GM15510 (cell line): ENCODE measurements around the gene MMP13.

ENCODE experiments used
- POLR2A ChIP-seq: IDR thresholded peaks from 3 replicates; pipeline ENCODE4 v1.6.1; 2011; ENCODE audit warnings: borderline replicate concordance; ENCODE audit not compliant: insufficient read length; ENCODE audit errors: extremely low read depth

Gene MMP13

DNA sequence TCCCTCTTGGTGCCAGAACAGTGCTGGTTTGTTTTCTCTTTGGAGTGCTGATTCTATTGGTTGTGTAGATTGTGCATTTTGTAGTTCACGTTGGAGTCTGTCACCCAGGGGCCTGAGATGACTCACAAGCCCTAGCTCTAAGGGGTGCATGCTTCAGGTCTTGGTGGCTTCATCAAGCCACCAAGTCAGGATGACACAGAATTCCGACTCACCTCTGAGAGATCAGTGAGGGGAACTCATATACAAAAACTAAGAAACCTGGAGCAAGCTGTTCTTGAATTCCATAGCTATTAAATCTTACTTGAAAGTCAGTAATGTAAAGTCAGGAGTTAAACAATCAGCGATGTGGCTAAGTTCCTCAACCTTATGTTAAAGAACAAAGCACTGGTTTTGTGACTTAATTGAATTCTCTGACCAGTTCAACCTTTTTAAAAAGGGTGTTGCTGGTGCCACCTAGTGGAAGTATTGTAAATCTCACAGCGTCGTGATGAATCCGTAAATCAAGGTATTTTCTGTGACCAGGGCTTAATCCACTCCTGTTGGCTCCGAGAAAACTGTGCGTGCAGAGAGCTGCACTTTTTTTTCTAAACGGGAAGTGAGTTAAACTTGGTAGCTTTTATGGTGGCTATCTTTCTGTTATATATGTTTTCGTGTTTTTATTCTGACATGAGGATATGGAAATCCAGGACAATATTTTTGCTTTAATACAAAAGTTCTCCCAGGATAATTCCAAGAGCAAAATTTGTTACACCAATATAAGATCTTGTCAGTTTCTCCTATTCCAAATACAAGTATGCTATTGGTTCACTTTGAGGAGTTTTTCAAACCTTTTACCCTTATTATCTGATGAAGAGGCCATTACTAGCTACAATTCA lies 14.6 kb downstream of the MMP13 start:
- no peak for TF ChIP-seq POLR2A

DNA sequence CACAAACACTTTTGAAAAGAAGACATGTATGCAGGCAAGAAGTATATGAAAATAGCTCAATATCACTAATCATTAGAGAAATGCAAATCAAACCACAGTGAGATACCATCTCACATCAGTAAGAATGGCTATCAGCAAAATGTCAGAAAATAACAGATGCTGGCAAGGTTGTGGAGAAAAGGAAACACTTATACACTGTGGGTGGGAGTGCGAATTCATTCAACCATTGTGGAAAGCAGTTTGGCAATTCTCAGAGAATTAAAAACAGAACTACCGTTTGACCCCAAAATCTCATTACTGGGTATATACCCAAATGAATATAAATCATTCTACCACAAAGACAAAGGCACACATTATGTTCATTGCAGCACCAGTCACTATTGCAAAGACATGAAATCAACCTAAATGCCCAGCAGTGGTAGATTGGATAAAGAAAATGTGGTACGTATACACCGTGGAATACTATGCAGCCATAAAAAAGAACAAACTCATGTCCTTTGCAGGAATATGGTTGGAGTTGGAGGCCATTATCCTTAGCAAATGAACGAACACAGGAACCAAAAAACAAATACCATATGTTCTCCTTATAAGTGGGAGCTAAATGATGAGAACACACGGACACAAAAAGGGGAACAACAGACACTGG lies 18.5 kb downstream of the MMP13 start:
- no peak for TF ChIP-seq POLR2A

DNA sequence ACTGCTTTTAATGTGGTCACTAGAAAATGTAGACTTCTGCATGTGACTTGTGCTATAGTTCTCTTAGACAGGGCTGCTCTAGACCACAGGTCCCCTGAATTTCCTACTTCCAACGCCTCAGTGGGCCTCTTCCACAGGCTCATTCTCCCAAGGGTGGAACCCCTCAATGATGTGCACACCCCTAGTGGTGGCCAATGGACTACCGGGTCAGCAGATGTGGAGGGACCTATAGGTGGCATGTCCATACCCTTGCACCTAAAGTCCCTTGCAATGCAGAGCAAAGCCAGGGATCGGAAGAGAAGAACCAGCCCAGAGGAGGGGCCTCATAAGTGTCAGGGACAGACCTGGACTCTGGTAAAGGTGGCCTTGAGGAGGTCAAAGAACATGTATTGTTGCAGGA lies 20.0 kb downstream of the MMP13 start:
- no peak for TF ChIP-seq POLR2A

DNA sequence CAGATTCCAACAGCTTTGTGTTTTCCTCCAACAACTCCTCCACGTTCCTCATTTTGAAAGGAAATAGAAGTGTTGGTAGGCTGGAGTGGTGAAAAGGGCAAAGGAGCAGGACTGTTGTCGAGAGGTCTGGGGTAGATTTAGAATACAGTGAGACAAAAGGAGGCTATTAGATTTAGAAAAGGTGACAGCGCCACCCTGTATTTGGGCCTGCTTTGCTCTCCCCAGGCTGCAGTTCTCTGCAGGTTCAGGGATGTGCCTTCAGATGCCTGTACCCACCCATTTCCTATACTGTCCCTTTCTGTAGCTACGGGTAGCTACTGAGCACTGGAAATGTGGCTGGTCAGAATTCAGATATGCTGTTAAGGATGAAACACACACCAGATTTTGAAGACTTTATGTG lies 20.8 kb downstream of the MMP13 start:
- no peak for TF ChIP-seq POLR2A

DNA sequence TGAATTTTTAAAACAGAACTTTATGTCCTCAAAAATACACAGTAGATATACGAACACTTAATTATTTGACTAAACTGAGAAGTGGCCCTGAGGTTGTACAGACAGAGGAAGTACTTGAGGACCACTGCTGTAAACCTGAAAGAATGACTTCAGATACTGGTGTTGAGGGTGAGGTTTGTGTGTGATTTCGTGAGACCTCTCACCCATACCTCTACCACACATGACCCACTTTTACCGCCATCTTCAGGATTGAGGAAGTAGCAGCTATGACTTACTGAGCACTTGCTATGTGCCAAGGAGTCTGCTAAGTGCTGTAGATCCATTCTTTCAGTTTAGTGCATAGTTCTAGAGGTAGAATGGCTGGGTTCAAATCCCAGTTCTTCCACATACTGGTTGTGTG lies 21.9 kb downstream of the MMP13 start:
- no peak for TF ChIP-seq POLR2A

DNA sequence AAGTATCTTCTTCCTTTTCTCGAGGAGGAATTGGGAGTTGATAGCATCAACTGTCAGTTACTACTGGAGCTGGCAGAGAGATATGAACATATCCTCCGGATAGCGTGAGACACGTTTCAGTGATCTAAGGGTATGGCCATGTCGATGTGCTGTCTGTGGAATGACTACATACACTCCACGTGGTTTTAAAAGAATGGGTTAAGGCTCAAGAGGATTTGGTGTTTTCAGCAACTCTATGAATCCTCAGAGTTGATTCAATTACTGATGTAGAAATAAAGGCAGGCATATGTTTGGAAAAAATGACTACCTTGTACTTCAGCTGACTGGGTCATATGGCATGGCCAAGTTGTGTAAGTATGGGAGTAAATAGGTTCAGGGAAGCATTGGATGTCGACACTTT lies 22.9 kb downstream of the MMP13 start:
- no peak for TF ChIP-seq POLR2A

DNA sequence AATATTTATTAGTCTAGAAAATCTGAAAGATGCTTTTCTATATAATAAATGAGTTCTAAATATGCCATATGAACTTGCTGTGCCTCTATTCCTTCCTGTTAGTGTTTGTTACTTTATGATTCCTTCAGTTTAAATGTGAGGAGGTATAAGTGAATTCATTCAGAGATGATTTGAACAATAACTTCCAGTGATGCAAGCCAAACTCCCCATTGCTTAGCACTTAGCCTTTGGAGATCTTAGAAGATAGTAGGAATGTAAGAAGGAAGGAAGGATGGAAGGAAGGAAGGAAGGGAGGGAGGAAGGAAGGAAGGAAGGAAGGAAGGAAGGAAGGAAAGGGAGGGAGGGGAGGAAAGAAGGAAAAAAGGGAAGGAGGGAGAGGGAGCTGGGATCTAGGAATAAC lies 25.1 kb downstream of the MMP13 start:
- TF ChIP-seq POLR2A: no peak

DNA sequence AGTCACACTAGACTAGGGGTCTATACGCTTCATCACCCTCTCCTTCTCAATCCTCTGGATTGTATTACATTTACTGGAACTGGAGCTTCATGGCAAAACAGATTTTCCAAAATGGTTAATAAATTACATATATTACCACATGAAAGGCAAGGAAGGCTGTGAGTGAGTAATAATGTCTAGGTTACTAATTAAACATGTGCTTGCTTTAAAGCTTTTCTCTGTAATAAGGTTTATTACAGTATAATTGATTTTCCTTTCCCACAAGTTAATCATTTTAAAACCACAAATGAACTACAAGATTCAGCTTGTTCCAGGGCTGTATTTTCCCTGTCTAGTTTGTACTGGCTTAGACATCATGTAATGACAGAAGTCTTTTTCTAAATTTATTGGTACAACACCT lies 25.6 kb downstream of the MMP13 start:
- no peak for TF ChIP-seq POLR2A

DNA sequence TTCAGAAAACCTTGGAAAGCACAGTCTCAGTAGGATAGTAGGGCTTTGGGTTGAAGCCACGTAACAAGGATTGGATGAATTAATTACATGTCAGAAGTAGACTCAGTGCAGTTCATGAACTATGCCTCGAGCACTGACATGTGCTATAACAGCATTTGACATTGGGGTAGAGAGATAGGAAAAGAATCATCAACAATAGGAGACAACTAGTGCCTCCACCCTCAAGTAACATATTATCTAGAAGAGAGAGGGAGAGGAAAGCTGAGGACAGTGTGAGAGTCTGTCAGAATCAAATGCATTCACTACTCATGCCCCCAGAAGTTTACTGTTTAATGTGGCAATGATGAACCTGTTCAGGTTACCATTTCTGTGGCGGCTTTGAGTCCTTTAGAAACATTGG lies 26.4 kb downstream of the MMP13 start:
- no peak for TF ChIP-seq POLR2A

DNA sequence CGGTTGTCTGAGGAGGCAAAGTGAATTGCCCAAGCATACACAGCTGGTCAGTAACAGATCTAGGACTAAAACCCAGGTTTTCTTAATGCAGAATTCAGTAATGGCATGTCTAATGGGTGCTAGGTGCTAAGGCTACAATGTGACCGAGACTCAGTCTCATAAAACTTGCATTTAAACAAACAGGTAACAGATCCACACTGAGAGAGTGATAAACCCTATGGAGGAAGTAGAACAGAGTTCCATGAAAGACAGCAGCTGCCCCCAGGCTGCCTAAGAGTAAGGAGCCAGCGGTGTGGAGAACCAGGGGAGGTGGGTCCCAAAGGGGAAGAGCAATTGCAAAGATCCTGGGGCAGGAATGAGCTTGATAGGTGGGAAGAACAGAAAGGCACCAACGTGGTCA lies 27.3 kb downstream of the MMP13 start:
- no peak for TF ChIP-seq POLR2A

DNA sequence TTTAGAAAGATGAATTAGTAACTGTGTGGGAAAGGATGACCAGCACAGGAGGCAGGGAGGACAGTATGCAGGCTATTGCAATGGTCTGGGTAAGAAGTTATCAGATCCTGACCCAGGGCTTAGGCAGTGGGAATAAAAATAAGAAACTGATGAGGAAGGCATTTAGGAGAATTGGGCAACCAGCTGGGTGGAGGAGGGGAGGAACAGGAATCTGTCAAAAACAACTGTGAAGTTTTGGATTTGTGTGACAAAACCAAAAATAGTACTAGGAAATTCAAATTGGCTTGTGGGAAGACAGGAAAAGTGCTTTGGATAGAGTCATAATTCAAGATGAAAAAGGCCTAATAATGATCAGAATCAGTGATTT lies 27.9 kb downstream of the MMP13 start:
- no peak for TF ChIP-seq POLR2A

DNA sequence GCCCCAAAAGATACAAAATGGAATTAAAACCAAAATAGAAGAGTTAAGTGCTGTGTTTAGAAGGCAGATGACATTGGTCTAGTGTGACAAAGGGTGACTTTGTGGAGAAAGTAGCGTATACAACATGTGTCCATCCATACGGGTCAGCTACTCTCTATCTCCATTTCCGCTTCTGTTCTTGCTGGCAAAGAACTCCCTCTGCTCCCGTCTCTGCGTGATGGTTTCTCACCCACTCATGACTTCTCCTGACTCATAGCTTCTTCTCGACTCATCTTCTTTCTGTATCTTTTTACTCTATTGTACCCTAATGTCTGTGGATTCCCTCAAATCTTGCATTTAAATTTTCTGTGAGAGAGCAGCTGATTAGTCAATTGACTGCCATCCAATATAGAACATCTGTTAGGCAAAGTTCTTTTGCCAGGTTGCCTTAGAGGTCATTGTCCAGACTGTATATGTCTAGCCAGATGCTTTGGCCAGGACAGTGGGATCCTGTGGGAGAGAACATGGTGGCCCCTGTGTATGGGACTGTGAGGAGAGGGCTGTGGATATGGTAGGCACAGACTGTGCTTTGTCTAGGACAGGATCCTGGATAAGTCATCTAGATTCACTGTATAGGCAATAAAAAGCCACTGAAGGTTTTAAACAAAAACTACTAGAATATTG lies 28.4 kb downstream of the MMP13 start:
- TF ChIP-seq POLR2A: no peak

DNA sequence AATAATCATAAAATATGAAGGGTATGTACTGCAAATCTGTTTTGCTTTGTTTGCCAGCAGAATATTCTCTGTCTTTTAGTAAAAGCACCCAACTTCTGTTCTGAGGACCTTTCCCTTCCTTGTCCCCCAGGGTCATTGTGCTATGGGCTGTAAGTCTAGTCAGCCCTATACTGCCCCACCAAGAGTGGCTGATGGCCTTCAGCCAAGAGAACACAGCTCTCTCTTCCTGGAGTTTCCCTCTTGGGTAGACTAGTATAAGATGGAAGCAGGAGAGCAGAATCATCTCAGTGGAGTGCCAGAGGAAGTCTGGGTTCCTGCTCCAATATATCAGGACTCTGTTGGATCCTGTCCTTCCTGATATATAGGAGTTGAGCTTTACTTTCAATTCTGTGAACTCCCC lies 29.0 kb downstream of the MMP13 start:
- no peak for TF ChIP-seq POLR2A

DNA sequence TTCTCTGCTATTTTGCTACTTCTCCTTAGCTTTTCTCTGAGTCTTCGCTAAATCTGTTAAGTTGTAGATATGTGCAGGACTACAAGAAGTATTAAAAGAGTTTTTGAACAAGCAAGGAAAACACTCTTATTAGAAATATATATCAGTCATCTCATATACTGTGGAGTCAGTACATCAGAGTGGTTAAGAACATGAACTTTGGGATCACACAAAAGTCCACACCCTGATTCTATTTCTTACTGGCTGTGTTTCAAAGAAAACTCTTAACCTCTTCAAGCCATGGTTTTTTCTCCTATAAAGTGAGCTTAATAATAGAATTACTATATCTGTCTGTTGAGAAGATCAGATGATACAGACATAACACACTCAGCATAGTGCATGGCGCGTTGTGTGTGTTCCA lies 29.5 kb downstream of the MMP13 start:
- no peak for TF ChIP-seq POLR2A

DNA sequence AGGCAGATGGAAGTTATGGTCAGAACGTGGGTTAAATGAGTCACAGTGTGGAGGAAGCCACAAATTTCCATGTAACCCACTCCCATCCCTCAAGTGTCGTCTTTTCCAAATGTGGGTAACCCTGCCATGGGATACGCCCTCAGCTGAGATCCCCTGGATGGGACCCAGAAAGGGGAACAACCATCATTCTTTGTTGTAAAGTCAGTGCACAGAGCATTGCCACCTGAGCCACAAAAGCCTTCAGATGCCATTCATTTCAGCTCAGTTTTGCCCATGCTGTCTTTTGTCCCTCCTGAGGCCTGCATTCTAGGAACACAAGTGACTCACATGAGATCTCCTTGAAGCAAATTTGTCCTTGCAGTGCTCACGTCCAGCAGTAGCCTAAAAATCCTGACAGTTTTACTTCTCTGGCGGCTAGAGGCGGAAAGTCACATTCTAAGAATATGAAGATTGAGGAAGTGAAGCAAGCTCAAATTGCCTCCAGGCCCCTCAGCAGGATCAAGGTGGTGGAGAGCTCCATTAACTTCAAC lies 30.6 kb downstream of the MMP13 start:
- no peak for TF ChIP-seq POLR2A
